Measurements from ENCODE around the gene WSCD2. TPM values are rescaled to one million over a fixed set of nuclear protein-coding genes. Genes with fewer than 3 reads are reported as not detected.

Gene WSCD2
- total RNA-seq, 1 experiment from 2014 or later = not detected

GRCh38 chr12:108207791-108208730, 79.0 kb downstream of the WSCD2 start:
- no peaks in the 10 kb centered on the region for H3K36me3 Mint-ChIP-seq (ENCODE audit: insufficient read depth, unreplicated experiment)
- H3K4me3 ChIP-seq (ENCODE audit: low read depth, low read length) = no peak overlapping the region
- no peak overlapping the region for H3K4me3 Mint-ChIP-seq (ENCODE audit: unreplicated experiment)
- no peak for TF ChIP-seq CTCF (IDR thresholded peaks at IDR 0.05; ENCODE audit: insufficient read depth in 1 of 2, low read depth in 1 of 2, low read length in 1 of 2, severe bottlenecking in 1 of 2, unreplicated experiment in 1 of 2)
- intact Hi-C loops (cut with micrococcal nuclease; ENCODE audit: unreplicated experiment) = no loop called here
- H3K27me3 ChIP-seq (replicated peaks; ENCODE audit: control insufficient read depth, insufficient read depth, low read length) = peaks cover 1% of the 10 kb centered on the region; the same call in 1 of the 2 replicates
- no peaks in the 10 kb centered on the region for H3K9me3 Mint-ChIP-seq (ENCODE audit: unreplicated experiment)
- H3K27ac Mint-ChIP-seq (ENCODE audit: unreplicated experiment) = no peak overlapping the region
- ChIA-PET POLR2A (no interaction called here), CTCF (no interaction called here)
- H3K36me3 ChIP-seq (ENCODE audit: control insufficient read depth, insufficient read depth, low read length) = no peaks in the 10 kb centered on the region
- H3K4me1 Mint-ChIP-seq (ENCODE audit: low read depth, unreplicated experiment) = no peaks in the 10 kb centered on the region
- no peaks in the 10 kb centered on the region for H3K9me3 ChIP-seq
- no peaks in the 10 kb centered on the region for H3K4me1 ChIP-seq
- peaks cover 29% of the 10 kb centered on the region for H3K27me3 Mint-ChIP-seq (ENCODE audit: insufficient read depth, unreplicated experiment)
- BruUV-seq (replicated peaks) = no TSS peak
- no peak for DNase-seq

- H3K4me1 Mint-ChIP-seq (ENCODE audit: low read depth, unreplicated experiment) = no peaks in the 10 kb centered on the region
- no peaks in the 10 kb centered on the region for H3K36me3 Mint-ChIP-seq (ENCODE audit: insufficient read depth, unreplicated experiment)
- Histone ChIP-seq H3K4me1 (no peaks in the 10 kb centered on the region), H3K27me3 (replicated peaks; ENCODE audit: control insufficient read depth, insufficient read depth, low read length) (peaks cover 1% of the 10 kb centered on the region; the same call in 1 of the 2 replicates), H3K4me3 (ENCODE audit: low read depth, low read length) (no peak overlapping the region), H3K9me3 (no peaks in the 10 kb centered on the region), H3K36me3 (ENCODE audit: control insufficient read depth, insufficient read depth, low read length) (no peaks in the 10 kb centered on the region)
- POLR2A ChIA-PET = no interaction called here
- H3K9me3 Mint-ChIP-seq (ENCODE audit: unreplicated experiment) = no peaks in the 10 kb centered on the region
- intact Hi-C loops (cut with micrococcal nuclease; ENCODE audit: unreplicated experiment) = no loop called here
- no peak for TF ChIP-seq CTCF (IDR thresholded peaks at IDR 0.05; ENCODE audit: insufficient read depth in 1 of 2, low read depth in 1 of 2, low read length in 1 of 2, severe bottlenecking in 1 of 2, unreplicated experiment in 1 of 2)
- CTCF ChIA-PET = no interaction called here
- BruUV-seq (replicated peaks) = no TSS peak
- H3K27me3 Mint-ChIP-seq (ENCODE audit: insufficient read depth, unreplicated experiment) = peaks cover 20% of the 10 kb centered on the region
- no peak overlapping the region for H3K27ac Mint-ChIP-seq (ENCODE audit: unreplicated experiment)
- no peak overlapping the region for H3K4me3 Mint-ChIP-seq (ENCODE audit: unreplicated experiment)
- DNase-seq = no peak
Observed at GRCh38 chr12:108210001-108210400, 80.9 kb downstream of the WSCD2 start.

- ChIA-PET POLR2A (no interaction called here), CTCF (interaction anchor here (0.6 kb wide), 1 partner anchor 353 kb away, joined by 3 read pairs; no protein-coding TSS in a partner anchor)
- Mint-ChIP-seq H3K27me3 (ENCODE audit: insufficient read depth, unreplicated experiment) (peaks cover 18% of the 10 kb centered on the region), H3K9me3 (ENCODE audit: unreplicated experiment) (no peaks in the 10 kb centered on the region), H3K27ac (ENCODE audit: unreplicated experiment) (no peak overlapping the region), H3K4me3 (ENCODE audit: unreplicated experiment) (no peak overlapping the region), H3K4me1 (ENCODE audit: low read depth, unreplicated experiment) (no peaks in the 10 kb centered on the region), H3K36me3 (ENCODE audit: insufficient read depth, unreplicated experiment) (no peaks in the 10 kb centered on the region)
- Histone ChIP-seq H3K4me3 (ENCODE audit: low read depth, low read length) (no peak overlapping the region), H3K27me3 (replicated peaks; ENCODE audit: control insufficient read depth, insufficient read depth, low read length) (no peaks in the 10 kb centered on the region), H3K9me3 (no peaks in the 10 kb centered on the region), H3K36me3 (ENCODE audit: control insufficient read depth, insufficient read depth, low read length) (no peaks in the 10 kb centered on the region), H3K4me1 (no peaks in the 10 kb centered on the region)
- intact Hi-C loops (cut with micrococcal nuclease; ENCODE audit: unreplicated experiment) = no loop called here
- TF ChIP-seq CTCF (IDR thresholded peaks at IDR 0.05; ENCODE audit: insufficient read depth in 1 of 2, low read depth in 1 of 2, low read length in 1 of 2, severe bottlenecking in 1 of 2, unreplicated experiment in 1 of 2) = no peak
- DNase-seq = no peak
- no TSS peak for BruUV-seq (replicated peaks)
Observed at GRCh38 chr12:108211157-108211556, 82.1 kb downstream of the WSCD2 start.
